IPS-18c (cell line): Measurements from ENCODE around the gene PSTPIP1.

Source experiments
- H3K4me3 ChIP-seq: 2 replicates; pipeline ENCODE4 v1.7.0; 2013; ENCODE audit warnings: low read depth, mild to moderate bottlenecking, low read length, moderate library complexity; ENCODE audit not compliant: insufficient read depth
- H3K9me3 ChIP-seq: one replicate; pipeline ENCODE4 v1.6.1; 2013; ENCODE audit warnings: mild to moderate bottlenecking, low read length, moderate library complexity; ENCODE audit not compliant: control insufficient read depth, insufficient read depth

The PSTPIP1 gene

GRCh38 chr15:77066971-77067690 is 72.2 kb downstream of the PSTPIP1 start:
- Histone ChIP-seq H3K9me3 (no peaks in the 10 kb centered on the region), H3K4me3 (no peak overlapping the region)

DNA sequence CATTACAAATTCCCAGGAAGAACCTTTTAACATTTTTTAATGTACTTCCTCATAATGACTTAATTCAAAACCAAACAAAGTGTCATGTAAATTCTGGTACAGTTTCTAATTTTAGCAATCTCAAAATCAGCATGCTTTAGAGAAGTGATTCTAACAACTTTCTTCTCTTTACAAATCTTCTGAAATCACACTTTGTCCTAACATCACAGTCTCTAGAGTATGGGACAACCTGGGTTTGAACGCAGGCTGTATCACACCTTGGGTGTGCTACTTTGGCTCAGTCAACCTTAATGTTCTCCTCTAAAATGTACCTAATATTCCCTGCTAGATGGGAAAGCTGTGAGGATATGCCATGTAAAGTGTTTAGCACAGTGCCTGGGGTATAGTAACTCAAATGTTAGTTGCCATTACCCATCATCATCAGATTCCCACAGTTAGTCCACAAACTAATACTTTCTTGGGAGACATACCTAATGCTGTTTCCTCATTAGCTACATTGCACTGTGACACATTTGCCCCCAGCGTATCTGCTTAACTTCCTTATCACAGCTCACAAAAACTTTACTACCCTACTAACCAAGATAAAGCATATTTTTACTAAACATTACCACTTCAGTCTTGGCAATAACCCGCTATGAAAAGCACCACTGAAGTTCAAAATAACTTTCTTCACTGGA is 72.9 kb downstream of the PSTPIP1 start:
- no peak overlapping the region for H3K4me3 ChIP-seq

GRCh38 chr15:77068633-77069032 is 73.7 kb downstream of the PSTPIP1 start:
- H3K9me3 ChIP-seq, result no peaks in the 10 kb centered on the region
- no peak overlapping the region for H3K4me3 ChIP-seq

More for the DNA sequence above, 72.9 kb downstream of the PSTPIP1 start:
- H3K9me3 ChIP-seq, result no peaks in the 10 kb centered on the region

- Histone ChIP-seq H3K9me3 (no peaks in the 10 kb centered on the region), H3K4me3 (peak overlapping the region; percentile 81)
Measured at GRCh38 chr15:77069521-77070121, 74.7 kb downstream of the PSTPIP1 start.

DNA sequence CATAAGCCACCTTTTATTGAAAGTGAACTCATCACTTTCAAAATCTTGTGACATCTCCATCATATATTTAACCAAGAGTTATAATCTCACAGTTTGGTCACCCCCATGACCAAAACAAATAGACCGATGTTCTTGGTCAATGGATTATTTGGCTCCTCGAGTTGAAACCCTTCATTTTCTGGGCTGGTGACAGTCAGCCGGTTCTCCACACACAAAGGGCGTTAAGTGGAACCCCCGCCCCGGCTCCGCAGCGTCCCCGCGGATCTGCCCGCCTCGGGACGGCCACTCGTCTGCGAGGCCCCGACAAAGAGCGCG is 75.2 kb downstream of the PSTPIP1 start:
- peak overlapping the region; percentile 81 for H3K4me3 ChIP-seq
- no peaks in the 10 kb centered on the region for H3K9me3 ChIP-seq

DNA sequence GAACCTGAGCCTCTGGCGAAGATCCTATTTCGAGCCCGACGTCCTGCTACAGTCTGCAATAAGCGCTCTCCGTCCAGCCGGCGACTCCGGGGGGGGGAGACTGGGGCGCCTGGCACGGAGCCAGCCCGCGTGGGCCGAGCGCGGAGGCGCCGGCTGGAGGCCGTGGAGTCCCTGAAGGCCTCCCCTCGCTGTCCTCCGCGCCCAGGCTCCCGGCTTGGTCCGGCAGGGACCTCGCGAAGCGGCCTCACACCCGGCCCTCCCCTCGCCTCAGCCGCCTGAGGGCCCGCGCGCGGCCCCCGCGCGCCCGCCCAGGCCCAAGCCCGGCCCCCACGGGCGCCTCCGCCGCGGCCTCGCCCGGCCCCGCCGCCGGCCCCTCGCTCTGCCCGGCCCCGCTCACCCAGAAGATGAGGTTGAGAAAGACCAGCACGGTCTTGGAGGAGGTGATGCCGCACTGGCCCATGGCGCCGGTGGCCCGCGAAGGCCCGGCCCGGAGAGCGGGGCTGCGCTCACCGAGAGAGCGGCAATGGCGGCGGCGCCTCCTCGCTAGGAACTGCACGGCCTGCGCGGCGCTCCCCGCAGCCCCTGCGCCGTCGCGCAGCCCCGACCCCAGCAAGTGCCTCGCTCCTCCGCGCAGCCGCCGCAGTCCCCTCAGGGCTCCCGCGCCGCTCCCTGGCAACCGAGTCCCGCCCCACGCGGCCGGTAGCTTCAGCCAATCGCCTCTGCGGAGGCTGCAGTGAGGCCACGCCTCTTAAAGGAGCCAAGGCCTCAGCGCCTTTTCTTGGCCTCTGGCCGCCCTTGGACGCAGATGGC is 75.8 kb downstream of the PSTPIP1 start, which contains the start of gene TSPAN3:
TSS of gene TSPAN3 (minus strand) at position 615 of the 810 bp plus-strand sequence. CDS start at position 460, 155 bp downstream.
- Histone ChIP-seq H3K9me3 (no peaks in the 10 kb centered on the region), H3K4me3 (peak within 1 kb of the TSS; percentile 81)

- no peaks in the 10 kb centered on the region for H3K9me3 ChIP-seq
- peak overlapping the region; percentile 81 for H3K4me3 ChIP-seq
Measured at GRCh38 chr15:77071305-77072223, 76.6 kb downstream of the PSTPIP1 start.

DNA sequence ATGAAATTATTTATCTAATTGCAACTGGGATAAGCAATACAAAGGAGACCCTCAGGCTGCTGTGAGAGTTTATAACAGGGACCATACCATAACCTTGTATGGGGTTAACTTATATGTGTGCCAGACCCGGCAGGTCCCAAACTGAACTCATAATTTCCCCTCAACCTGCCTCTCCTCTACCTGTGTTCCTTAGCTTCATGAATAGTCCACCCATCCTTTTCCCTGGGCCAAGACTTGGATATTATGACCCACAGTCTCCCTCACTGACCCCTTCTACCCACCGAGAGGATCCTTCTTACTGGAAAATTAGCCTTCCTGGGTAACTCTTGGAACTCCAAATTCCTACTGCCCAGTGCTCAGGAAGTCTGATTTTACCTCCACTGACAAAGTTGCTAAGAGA is 79.4 kb downstream of the PSTPIP1 start:
- Histone ChIP-seq H3K9me3 (no peaks in the 10 kb centered on the region), H3K4me3 (no peak overlapping the region)

DNA sequence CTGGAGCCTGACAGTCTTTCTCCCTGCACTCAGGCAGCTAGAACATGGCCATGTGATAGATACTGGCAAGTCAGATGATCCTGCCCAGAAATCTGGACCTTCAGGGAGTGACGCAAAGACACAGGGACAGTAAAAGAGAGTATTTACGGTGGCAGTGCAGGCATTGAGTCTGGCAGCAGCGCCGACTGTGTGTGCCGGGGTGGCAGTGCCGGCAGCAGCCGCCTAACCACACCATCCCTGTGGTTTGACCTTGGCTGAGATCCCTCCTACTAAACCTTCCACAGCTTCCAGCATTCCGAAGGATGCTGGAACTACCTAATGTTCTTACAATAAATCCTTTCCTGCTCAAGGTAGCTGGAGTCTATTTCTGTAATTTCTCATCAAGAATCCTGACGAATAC is 80.6 kb downstream of the PSTPIP1 start:
- no peaks in the 10 kb centered on the region for H3K9me3 ChIP-seq
- no peak overlapping the region for H3K4me3 ChIP-seq

GRCh38 chr15:77076323-77076915 is 81.5 kb downstream of the PSTPIP1 start:
- Histone ChIP-seq H3K9me3 (no peaks in the 10 kb centered on the region), H3K4me3 (no peak overlapping the region)

DNA sequence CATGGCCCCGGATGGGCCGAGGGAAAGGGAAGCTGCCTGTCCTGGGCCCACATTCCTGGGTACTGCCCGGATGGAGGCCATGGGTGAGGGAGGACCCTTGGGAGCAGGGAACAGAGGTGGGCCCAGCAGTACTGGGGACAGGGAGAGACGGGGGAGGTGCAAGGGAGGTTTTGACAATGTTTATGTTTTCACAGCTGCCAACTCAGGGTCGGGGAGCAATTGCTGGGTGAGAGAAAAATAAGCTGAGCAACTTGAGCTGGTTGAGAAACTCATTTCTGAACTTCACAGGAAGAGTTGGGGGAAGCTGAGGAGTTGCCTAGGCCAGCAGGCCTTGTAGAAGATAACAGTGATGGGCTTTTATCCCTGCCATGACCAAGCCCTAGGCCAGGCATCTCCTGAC is 87.0 kb downstream of the PSTPIP1 start:
- Histone ChIP-seq H3K4me3 (no peak overlapping the region), H3K9me3 (no peaks in the 10 kb centered on the region)

DNA sequence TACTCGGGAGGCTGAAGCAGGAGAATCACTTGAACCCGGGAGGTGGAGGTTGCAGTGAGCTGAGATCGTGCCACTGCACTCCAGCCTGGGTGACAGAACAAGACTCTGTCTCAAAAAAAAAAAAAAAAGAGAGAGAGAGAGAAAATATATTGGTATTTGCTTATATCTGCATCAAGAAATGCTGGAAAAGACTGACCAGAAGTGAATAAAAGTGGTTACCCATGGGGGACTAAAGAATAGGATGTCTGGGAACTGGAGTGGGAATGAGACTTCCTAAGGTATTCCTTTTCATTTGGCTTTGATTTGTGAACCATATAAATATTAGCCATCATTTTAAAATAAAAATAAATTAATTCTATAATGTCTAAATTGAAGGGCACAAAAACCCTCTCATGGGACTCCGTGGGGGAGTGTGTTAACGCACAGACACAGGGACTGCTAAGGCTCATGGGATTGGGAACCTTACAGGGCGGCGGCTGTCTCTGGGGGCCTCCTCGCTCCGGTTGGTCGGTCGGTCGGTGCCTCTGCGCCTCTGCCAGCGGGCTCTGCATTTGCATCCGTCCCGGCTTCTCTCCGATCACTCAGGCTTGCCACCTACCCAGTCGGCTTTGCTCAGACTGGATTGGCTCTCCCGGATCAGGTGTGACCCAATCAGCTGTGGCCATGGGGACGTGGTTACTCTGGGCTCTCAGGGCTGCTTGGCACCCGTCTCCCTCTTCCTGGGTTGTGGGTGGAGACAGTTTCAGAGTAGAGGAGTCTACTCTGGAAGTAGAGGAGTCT is 88.6 kb downstream of the PSTPIP1 start:
- Histone ChIP-seq H3K9me3 (no peaks in the 10 kb centered on the region), H3K4me3 (peak overlapping the region; percentile 1; the same call in 1 of the 2 replicates)

DNA sequence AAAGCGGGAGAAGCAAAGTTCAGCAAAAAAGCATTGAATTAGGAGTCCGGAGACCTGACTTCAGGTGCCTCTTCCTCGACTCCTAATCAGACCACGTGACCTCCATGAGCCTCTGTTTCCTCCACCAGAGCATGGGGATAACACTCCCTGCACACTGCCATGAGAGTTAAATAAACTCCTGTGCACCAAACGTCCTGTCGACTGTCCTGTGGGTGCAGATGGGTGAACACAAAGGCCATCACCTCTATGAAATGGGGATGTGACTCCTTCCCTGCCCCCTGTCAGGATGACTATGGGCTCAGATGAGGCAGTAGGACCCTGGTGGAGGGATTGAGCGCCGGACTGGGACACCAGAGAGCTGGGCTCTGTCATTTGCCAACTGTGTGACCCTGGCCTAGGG is 89.5 kb downstream of the PSTPIP1 start:
- no peaks in the 10 kb centered on the region for H3K9me3 ChIP-seq
- no peak overlapping the region for H3K4me3 ChIP-seq

- no peaks in the 10 kb centered on the region for H3K9me3 ChIP-seq
- H3K4me3 ChIP-seq, result no peak overlapping the region
Measured at GRCh38 chr15:77085297-77085696, 90.4 kb downstream of the PSTPIP1 start.
